Kidney (tissue), 14 donors: ENCODE measurements around the gene SLC12A7. TPM values are rescaled to one million over a fixed set of nuclear protein-coding genes. Genes with fewer than 3 reads are reported as not detected.
A peak's percentile ranks its signal among the peaks of the same experiment; 100 is the strongest.
"Not testable (repeated sequence)": the region's sequence is repeated elsewhere in the genome, so short reads cannot be mapped to it uniquely, and the experiment has no call there.

ENCODE experiments used
- DNase-seq, 5 donors: peaks; one replicate each; pipeline ENCODE4 v3.0.0-alpha.2; 2013 to 2020
- FAIRE-seq: peaks from 2 replicates; lab custom pipeline; 2012; peaks lifted over from hg19 to GRCh38; lab: Jason Lieb, UNC
- H3K27ac ChIP-seq, 2 donors: one replicate each; pipeline ENCODE4 v1.7.0; 2013; ENCODE audit warnings: low read depth in 2 of 2, low read length in 2 of 2, inconsistent platforms in 1 of 2
- H3K27me3 ChIP-seq: one replicate; pipeline ENCODE4 v1.7.1; 2013; ENCODE audit warnings: low read length, inconsistent platforms; ENCODE audit not compliant: control insufficient read depth, insufficient read depth
- H3K36me3 ChIP-seq, 3 donors: one replicate each; pipeline versions ENCODE4 v1.7.0 to v1.7.1; 2013; ENCODE audit warnings: low read length in 3 of 3, control low read depth in 1 of 3, inconsistent platforms in 1 of 3; ENCODE audit not compliant: insufficient read depth in 3 of 3, control insufficient read depth in 2 of 3
- H3K4me1 ChIP-seq, 3 donors: one replicate each; pipeline versions ENCODE4 v1.7.0 to v1.7.1; 2013; ENCODE audit warnings: low read length in 3 of 3, inconsistent platforms in 1 of 3, low read depth in 1 of 3; ENCODE audit not compliant: control insufficient read depth in 2 of 3, insufficient read depth in 2 of 3
- H3K4me3 ChIP-seq, 3 donors: one replicate each; pipeline versions ENCODE4 v1.7.0 to v1.8.1; 2013; ENCODE audit warnings: low read length in 3 of 3, control low read depth in 1 of 3, inconsistent platforms in 1 of 3
- H3K9ac ChIP-seq, 3 donors: one replicate each; pipeline versions ENCODE4 v1.7.0 to v1.7.1; 2013; ENCODE audit warnings: low read length in 3 of 3, control low read depth in 1 of 3, inconsistent platforms in 1 of 3
- H3K9me3 ChIP-seq, 3 donors: one replicate each; pipeline versions ENCODE4 v1.7.0 to v1.7.1; 2013; ENCODE audit warnings: low read length in 3 of 3, control low read depth in 1 of 3, inconsistent platforms in 1 of 3; ENCODE audit not compliant: control insufficient read depth in 2 of 3, insufficient read depth in 1 of 3
- intact Hi-C: fragments of 100-400 bp; cut with DNase I; formaldehyde crosslinking; loops from one replicate; pipeline ENCODE4 v1.11.1; 2022
- polyA plus RNA-seq: library from polyadenylated mRNA; stranded (reverse); fragments of 350-450 nt; fragmentation: Illumina TruSeq; extraction: RNeasy Lipid Tissue Mini Kit (QIAGEN cat#74804); gene quantifications from one replicate; pipeline ENCODE4 v1.2.3, GENCODE V29; 2014; ENCODE audit warnings: low read depth, low replicate concordance; ENCODE audit not compliant: insufficient read depth
- total RNA-seq: library from RNA; stranded (reverse); fragmentation: NEBNext Ultra II Directional; extraction: Animal tissue kit (Norgen Biotek cat#: 25700); gene quantifications from one replicate; pipeline ENCODE4 v1.2.1, GENCODE V29; 2021
- TF ChIP-seq, protein P1 (sequence below): IDR thresholded peaks from 3 replicates; pipeline ENCODE4 v1.5.1; 2012; ENCODE audit warnings: mild to moderate bottlenecking, moderate library complexity, borderline replicate concordance; ENCODE audit not compliant: insufficient read depth; ENCODE audit errors: extremely low read depth
- donor health status: control.
- donor health status: control.
- donor health status: control.
- donor health status: control.
- donor health status: control.
- donor health status: DM: yes; HTN: yes; CAD: no.
- donor health status: Normal renal cell carcinoma (clear cell type).

The SLC12A7 gene
- total and polyA plus RNA-seq, 2 donors from 2014 or later = 28.2 to 92.9 TPM

DNA sequence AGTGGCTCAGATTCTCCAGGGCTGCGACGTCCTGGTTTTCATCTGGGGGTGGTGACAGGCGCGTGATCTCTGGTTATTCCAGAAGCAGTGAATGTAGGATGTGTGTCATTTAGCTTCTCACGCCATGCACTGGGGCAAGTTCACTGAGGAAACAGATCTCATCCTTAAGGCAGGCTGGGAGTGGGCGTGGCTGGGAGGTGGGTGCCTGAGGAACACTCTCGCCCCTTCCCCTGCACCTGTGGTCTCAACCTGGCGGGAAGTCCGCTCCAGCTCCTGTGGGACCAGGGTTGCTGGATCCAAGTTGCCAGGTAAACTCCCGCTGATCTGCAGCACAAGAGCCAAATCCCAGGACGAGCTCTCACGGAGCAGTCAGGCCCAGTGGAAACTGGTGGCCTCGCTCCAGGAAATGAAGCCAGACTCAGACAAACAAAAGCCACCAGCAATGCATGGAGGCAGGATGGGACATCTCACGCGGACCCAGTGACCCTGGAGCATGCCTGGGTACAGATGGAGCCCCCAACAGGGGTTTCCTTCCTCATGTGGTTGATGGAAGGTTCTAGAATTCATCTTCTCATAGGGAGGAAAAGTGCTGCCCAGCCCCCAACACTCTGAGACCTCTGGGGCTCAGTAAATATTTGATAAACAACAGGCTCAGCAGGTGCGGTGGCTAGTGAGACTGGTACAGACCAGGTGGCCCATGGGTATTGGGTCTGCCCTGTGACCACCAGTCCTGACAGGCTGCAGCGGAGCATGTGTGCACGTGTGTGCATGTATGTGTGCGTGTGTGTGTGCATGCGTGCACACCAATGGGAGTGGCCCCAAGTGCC, 16.3 kb upstream of the SLC12A7 start:
- TF ChIP-seq, protein P1, sequence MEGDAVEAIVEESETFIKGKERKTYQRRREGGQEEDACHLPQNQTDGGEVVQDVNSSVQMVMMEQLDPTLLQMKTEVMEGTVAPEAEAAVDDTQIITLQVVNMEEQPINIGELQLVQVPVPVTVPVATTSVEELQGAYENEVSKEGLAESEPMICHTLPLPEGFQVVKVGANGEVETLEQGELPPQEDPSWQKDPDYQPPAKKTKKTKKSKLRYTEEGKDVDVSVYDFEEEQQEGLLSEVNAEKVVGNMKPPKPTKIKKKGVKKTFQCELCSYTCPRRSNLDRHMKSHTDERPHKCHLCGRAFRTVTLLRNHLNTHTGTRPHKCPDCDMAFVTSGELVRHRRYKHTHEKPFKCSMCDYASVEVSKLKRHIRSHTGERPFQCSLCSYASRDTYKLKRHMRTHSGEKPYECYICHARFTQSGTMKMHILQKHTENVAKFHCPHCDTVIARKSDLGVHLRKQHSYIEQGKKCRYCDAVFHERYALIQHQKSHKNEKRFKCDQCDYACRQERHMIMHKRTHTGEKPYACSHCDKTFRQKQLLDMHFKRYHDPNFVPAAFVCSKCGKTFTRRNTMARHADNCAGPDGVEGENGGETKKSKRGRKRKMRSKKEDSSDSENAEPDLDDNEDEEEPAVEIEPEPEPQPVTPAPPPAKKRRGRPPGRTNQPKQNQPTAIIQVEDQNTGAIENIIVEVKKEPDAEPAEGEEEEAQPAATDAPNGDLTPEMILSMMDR = no peak
- intact Hi-C loops = no loop called here
- H3K9me3 ChIP-seq = no peaks in the 10 kb centered on the region
- H3K27ac ChIP-seq = no peak overlapping the region
- peaks cover 0 to 9% (median 0%) of the 10 kb centered on the region in 3 donors for H3K4me1 ChIP-seq
- H3K9ac ChIP-seq = no peak overlapping the region
- H3K27me3 ChIP-seq = no peaks in the 10 kb centered on the region
- no peaks in the 10 kb centered on the region for H3K36me3 ChIP-seq
- H3K4me3 ChIP-seq = no peak overlapping the region
- DNase-seq = peak in 1 of 5 donors; percentile 65
- FAIRE-seq = no peak

DNA sequence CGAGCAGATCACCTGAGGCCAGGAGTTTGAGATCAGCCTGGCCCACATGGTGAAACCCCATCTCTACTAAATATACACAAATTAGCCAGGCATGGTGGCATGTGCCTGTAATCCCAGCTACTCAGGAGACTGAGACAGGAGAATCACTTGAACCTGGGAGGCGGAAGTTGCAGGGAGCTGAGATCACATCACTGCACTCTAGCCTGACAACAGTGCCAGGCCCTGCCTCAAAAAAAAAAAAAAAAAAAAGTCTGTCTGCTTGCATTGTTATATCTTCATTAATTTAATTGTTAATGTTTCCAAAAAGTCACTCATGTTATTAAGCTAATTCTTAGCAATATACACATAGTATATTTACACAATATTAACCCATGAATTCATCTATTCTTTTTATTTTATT, 13.8 kb upstream of the SLC12A7 start:
- H3K4me1 ChIP-seq, H3K27ac ChIP-seq, intact Hi-C loops: not testable (repeated sequence)

DNA sequence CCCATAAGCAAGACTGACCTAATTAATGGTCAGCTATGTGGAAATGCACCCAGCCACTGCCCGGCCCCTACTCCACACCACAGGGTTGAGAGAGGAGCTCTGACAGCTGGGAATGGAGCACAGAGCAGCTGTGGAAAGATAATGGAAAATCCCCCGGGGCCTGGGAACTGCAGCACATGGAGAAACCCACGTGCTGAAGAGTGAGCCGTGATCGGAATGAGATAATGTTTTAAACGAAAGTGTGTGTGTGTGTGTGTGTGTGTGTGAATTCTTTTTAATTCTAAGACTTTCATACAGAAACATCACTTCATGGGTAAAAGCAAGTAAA, 13.1 kb upstream of the SLC12A7 start:
- Histone ChIP-seq H3K27ac (no peak overlapping the region), H3K9me3 (no peaks in the 10 kb centered on the region), H3K4me1 (peaks cover 0 to 8% (median 0%) of the 10 kb centered on the region in 3 donors), H3K36me3 (no peaks in the 10 kb centered on the region), H3K27me3 (no peaks in the 10 kb centered on the region), H3K9ac (no peak overlapping the region), H3K4me3 (no peak overlapping the region)
- DNase-seq (peak in 1 of 5 donors; percentile 56), FAIRE-seq (no peak)
- intact Hi-C loops = no loop called here
- TF ChIP-seq, protein P1 = no peak

More for the DNA sequence above, 13.8 kb upstream of the SLC12A7 start:
- not testable (repeated sequence) for FAIRE-seq, DNase-seq, H3K27me3 ChIP-seq, H3K9me3 ChIP-seq, H3K9ac ChIP-seq, H3K4me3 ChIP-seq, H3K36me3 ChIP-seq

DNA sequence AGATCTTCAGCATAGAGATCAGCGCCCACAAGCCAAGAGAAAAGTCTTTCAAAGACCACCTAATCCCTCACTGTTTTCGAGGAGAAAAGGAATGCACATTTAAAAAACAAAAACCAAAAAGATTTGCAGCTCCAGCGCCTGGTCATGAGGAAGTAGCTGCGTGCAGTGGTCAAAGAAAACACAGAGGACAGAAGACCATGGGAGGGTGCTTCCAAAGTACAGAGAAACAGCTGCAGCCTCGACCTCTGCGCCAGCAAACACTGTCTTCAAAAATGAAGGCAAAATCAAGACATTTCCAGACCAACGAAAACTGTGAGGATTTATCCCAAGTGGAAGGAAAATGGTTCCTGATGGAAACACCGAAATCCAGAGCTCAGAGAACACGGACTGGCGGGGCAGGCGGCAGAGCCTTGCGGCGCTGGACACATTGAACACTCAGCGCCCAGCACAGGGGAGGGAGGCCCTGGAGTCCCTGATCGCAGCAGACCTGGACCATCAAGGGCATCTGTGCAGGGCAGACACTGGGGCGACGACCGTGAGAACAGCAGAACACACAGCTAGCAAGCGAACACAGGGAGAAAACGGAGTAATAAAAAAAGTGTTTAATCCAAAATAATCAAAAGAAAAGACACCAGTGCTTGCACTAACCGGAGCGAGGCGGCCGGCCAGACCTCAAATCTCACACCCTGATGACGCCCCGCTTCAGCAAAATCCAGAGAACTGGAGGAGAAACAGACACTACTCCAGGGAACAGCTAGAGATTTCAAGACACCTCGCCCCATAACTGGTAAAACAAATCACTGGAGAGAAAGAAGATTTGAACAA, 12.6 kb upstream of the SLC12A7 start:
- TF ChIP-seq, protein P1 = no peak
- no peak overlapping the region for H3K4me3 ChIP-seq
- no peak for DNase-seq
- peaks cover 0 to 6% (median 0%) of the 10 kb centered on the region in 3 donors for H3K4me1 ChIP-seq
- no peak overlapping the region for H3K9ac ChIP-seq
- no peak overlapping the region for H3K27ac ChIP-seq
- no peaks in the 10 kb centered on the region for H3K36me3 ChIP-seq
- intact Hi-C loops = no loop called here
- no peaks in the 10 kb centered on the region for H3K9me3 ChIP-seq
- FAIRE-seq = no peak
- H3K27me3 ChIP-seq = no peaks in the 10 kb centered on the region
